HCT116 (cell line): ENCODE results near the gene GCAT. TPM values are rescaled to one million over a fixed set of nuclear protein-coding genes. Genes with fewer than 3 reads are reported as not detected.

ENCODE experiments used
- microRNA counts: library from miRNA; unstranded; fragments of <30 nt; microRNA quantifications from one replicate; lab custom pipeline; 2015
- microRNA-seq: library from miRNA; unstranded; fragments of <30 nt; microRNA quantifications from one replicate; pipeline ENCODE4, GENCODE V29; 2016; ENCODE audit warnings: borderline number of aligned reads
- total RNA-seq: library from RNA; stranded (reverse); gene quantifications from one replicate; pipeline ENCODE4 v1.2.1, GENCODE V29; 2021; ENCODE audit not compliant: unreplicated experiment
- TF ChIP-seq, protein P1 (sequence below): IDR thresholded peaks from 2 replicates; pipeline ENCODE4 v1.6.1; 2011; ENCODE audit warnings: mild to moderate bottlenecking, low read length, moderate library complexity; ENCODE audit not compliant: insufficient replicate concordance; ENCODE audit errors: extremely low read depth

GCAT gene
- total RNA-seq, 1 experiment from 2014 or later = 88.7 TPM

DNA sequence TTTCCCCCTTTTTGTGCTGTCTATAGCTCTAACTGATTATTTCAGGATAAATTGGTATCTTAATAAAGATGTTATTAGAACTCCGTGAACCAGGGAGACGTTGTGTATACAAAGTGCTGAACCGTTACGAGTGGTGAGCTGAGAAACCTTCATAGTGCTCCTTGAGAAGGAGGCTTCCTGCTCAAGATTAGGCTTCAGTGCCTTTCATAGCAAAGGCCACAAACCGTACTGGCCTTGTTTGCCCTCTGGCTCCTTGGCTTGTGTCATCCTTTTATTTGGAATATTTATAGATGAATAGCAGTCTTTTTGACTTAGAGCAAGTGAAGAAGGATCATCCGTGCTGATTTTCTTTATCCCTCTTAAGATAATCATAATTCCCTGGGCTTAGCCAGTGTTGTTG is 57.8 kb downstream of the GCAT start (continued):
- TF ChIP-seq, protein P1, sequence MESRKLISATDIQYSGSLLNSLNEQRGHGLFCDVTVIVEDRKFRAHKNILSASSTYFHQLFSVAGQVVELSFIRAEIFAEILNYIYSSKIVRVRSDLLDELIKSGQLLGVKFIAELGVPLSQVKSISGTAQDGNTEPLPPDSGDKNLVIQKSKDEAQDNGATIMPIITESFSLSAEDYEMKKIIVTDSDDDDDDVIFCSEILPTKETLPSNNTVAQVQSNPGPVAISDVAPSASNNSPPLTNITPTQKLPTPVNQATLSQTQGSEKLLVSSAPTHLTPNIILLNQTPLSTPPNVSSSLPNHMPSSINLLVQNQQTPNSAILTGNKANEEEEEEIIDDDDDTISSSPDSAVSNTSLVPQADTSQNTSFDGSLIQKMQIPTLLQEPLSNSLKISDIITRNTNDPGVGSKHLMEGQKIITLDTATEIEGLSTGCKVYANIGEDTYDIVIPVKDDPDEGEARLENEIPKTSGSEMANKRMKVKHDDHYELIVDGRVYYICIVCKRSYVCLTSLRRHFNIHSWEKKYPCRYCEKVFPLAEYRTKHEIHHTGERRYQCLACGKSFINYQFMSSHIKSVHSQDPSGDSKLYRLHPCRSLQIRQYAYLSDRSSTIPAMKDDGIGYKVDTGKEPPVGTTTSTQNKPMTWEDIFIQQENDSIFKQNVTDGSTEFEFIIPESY = no peak

MicroRNAs encoded within 50 kb of the gene (microRNA counts, 767-probe panel; counts per million panel counts)
- microRNA hsa-miR-658 (lab: Ali Mortazavi, UCI) = not detected
- not detected for microRNA hsa-miR-659-3p (lab: Ali Mortazavi, UCI)

Small RNA genes lying within 50 kb of the gene (microRNA-seq; reads per million reads assigned to microRNA genes)
- 3.2 reads per million for gene MIR659

Other genes starting within 250 kb of the GCAT start
- 160 TPM for gene CDC42EP1, start 247.5 kb upstream of the GCAT start, total RNA-seq
- not detected for gene LGALS2, start 227.8 kb upstream of the GCAT start, total RNA-seq
- gene GGA1, start 199.1 kb upstream of the GCAT start, total RNA-seq = 89.8 TPM
- gene SH3BP1, start 168.3 kb upstream of the GCAT start, total RNA-seq = 48.4 TPM
- 42.7 TPM for gene PDXP, start 149.2 kb upstream of the GCAT start, total RNA-seq
- gene LGALS1, start 132.3 kb upstream of the GCAT start, total RNA-seq = 1,080 TPM
- 31.4 TPM for gene NOL12, start 121.6 kb upstream of the GCAT start, total RNA-seq
- 244 TPM for gene TRIOBP, start 110.9 kb upstream of the GCAT start, total RNA-seq
- 0.32 TPM for gene GALR3, start 15.4 kb downstream of the GCAT start, total RNA-seq
- gene ANKRD54, start 36.4 kb downstream of the GCAT start, total RNA-seq = 29.8 TPM
- 687 TPM for gene EIF3L, start 41.5 kb downstream of the GCAT start, total RNA-seq
- gene MICALL1, start 98.4 kb downstream of the GCAT start, total RNA-seq = 35.2 TPM
- gene C22orf23, start 145.7 kb downstream of the GCAT start, total RNA-seq = 0.47 TPM
- 107 TPM for gene POLR2F, start 145.8 kb downstream of the GCAT start, total RNA-seq
- gene SOX10, start 176.6 kb downstream of the GCAT start, total RNA-seq = not detected
- gene PICK1, start 249.5 kb downstream of the GCAT start, total RNA-seq = 40.0 TPM